NCI-H345 treated with DMSO at 0.1 percent for 48 hours (cell line): ENCODE results near the gene MKNK2.
"Not testable (repeated sequence)": the region's sequence is repeated elsewhere in the genome, so short reads cannot be mapped to it uniquely, and the experiment has no call there.

Experiments used
- DNase-seq: peaks from one replicate; lab custom pipeline; 2025; ENCODE audit not compliant: unreplicated experiment; lab: John Stamatoyannopoulos, UW

MKNK2 gene

DNA sequence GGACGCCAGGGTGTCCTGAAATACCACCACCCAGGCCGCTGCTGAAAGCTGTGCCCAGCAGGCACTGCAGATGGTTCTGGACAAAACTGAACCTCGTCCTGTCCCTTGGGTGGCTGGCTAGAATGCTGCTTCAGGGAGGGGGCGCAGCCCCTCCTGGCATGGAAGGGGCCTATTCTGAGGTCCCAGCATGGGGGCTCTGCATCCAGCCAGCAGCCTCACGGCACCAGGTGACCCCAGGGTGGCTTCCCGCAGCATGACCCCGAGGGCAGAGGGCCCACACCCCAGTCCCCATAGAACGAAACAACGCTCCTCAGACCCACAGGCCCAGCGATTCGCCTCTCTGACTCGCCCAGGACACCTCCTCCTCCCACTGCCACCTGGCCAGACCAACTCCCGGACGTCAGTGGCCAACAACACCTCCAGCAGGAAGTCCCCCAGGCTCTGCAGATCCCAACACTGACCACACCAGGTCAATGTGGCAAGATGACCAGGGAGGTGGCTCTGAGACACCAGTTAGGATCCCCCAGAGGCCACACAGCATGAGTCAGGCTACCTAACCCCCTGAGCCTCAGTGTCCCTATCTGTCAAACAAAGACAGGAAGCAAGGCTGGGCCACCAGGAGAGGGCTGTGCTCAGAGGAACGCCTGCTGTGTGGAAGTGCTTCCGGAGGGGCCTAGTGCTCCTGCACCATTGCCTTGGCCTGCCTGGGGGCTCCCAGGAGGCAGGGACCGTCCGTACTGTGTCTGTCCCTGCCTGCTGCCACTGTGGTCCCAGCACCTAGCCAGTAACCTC lies 6.1 kb downstream of the MKNK2 start:
- DNase-seq: no peak

DNA sequence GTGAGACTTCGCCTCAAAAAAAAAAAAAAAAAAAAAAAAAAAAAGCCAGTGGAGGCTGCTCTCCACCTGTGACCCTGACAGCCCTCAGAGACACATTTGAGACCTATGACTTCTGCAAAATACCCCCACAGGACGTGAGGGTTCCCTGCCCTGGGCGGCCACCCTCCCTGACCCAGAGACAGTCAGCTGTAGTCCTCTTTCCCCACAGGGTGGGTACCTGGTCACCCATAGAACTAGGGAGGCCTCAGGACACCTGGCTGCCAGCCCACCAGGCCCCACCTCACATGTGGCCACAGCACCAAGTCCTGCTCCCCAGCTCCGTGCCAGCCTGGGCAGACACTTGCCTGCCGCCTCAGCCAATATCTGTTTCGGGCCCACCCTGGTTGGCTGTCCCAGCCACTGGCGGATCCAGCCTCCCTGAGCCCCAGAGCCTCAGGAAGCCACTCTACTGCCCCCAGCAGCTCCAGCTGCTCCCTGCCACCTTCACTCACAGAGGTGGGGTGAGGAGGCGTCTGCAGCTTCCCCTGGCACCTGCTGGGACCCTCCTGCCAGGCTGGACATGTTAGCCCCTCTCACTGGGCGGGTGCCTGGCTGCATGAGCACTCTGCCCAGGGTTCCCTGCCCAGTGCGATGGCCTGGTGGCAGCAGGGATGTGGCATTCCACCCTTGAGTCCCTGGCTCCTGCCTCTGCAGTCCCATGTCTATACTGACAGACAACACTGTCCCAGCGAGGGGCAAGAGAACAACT lies 6.9 kb downstream of the MKNK2 start:
- no peak for DNase-seq

DNA sequence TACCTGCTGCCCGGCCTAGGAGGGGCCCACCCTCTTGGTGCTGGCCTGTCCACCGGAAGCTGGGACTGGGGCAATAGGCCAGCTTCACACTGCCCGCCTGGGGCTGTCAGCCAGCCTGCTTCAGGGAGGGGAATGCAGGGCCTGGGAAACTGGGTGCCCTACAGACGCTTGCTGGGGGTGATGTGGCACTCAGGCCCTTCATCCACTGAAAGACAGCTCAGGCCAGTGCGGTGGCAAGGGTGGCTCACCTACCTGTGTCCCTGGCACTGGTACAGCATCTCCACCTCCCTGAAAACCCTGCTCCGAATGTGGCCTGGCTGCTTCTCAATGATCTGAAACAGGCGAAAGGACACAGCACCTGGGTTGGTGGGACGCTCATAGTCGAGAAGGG lies 7.8 kb downstream of the MKNK2 start:
- DNase-seq: no peak

DNA sequence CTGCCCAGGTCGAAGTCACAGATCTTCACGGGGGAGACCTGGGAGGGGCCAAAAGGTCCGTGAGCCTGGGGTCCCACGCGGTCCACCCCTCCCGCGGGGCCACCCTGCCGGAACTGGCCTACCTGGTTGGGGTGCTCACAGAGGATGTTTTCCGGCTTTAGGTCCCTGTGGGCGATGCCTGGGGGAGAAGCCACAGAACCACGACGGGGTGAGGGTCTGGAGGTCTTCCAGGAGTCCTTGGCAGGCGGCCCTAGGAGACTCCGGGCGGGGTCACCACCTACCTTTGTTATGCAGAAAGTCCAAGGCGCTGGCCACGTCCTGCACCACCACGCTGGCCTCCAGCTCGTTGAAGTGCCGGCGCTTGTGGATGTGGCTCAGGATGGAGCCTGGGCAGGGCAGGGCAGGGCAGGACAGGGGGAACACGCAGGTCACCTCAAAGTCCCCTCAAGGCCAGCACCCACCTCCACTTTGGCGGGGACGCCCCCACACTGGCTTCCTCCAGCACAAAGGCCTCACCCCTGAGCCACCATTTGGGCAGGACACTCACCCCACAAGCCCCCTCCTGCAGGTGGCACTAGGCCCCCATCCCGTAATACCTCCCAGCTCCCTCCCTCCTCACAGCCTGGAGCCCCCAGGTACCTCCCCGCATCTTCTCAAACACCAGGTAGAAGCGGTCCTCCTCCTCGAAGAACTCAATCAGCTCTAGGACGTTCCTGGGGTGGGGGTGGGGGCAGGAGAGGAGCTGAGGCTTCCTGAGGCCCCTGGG lies 8.4 kb downstream of the MKNK2 start:
- no peak for DNase-seq

- DNase-seq: peak; percentile 89
Observed at GRCh38 chr19:2041683-2042484, 9.2 kb downstream of the MKNK2 start.

DNA sequence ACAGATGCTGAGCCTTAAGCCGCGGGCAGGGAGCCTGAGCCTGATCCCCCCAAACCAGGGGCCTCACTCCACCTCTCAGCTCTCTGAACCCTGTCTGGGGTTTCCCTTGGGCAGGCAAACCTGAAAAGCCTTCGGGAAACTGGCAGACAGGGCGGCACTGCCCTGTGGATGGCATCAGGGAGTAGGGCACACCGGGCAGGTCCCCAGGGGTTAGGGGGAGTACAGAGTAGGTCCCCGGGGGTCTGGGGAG lies 9.7 kb downstream of the MKNK2 start:
- DNase-seq: no peak

DNA sequence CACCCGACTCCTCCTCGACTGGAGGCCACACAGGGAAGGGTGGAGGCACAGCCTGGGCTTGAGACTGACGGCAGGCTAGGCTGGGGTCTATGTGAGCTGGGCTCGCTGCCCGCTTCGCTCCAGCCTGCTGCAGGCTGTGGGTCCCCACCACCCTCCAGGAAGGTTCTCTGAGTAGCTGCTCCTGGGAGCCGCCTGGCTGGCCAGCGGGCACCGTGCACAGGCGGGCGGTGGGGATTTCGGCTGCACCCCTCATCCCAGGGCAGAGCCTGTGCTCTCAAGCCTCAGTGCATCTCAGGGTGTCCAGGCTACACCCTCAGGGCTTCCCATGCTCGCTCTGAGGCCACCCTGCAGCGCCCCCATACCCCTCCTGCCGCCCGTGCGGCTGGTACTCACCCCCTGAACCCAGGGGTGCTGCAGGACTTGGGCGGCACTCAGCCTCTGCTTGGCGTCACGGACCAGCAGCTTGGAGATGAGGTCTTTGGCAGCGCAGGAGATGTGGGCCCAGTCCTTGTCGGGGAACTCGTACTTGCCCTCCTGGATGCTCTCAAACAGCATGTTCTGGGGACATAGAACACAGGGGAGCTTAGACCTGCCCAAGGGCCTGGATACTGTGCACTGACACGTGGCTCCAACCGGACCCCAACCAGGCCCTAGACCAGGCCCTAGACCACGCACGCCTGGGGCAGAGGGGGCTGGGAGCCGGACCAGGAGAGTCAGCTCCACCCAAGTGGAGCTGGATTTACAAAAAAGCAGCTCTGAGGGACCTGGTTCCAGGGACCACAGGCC lies 10.2 kb downstream of the MKNK2 start:
- no peak for DNase-seq

- DNase-seq: no peak
Observed at GRCh38 chr19:2039959-2040646, 10.9 kb downstream of the MKNK2 start.

GRCh38 chr19:2039089-2039958 lies 11.7 kb downstream of the MKNK2 start:
- DNase-seq: no peak

DNA sequence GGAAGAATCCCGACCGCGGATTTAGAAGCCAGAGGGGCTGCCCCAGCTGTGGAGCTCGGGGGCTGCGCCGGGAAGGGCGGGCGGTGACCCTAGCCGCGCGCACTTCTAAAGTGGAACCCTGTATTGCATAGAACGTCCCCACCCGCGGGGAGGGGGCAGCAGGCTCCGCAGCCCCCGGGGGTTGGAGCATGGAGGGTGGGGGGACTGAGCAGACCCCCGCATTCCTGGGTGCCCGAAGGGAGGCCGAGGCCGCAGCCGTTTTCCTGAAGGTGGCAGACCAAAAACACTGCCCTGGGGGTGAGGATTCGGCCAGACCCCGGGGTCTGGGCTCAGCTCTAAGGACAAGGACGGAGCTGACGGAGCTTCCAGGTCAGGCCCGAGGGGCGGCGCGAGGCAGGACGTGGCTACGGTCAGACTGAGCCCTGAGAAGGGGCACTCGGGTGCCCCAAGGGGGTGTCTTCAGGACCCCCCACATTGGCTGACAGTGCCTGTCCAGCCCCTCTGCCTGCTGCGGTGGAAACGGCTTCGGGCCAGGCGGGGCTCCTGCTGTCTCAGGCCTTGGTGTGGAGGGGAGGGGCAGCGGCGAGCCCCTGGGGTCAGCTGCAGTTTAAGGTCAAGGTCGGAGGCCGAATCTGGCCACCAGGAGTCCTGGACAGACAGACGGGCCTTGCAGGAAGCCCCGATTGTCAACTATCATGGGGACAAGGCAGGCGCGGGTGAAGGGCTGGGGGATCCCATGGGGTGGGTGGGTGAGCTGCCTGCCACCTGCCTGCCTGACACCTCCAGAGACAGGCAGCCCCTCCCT lies 12.6 kb downstream of the MKNK2 start:
- no peak for DNase-seq

DNA sequence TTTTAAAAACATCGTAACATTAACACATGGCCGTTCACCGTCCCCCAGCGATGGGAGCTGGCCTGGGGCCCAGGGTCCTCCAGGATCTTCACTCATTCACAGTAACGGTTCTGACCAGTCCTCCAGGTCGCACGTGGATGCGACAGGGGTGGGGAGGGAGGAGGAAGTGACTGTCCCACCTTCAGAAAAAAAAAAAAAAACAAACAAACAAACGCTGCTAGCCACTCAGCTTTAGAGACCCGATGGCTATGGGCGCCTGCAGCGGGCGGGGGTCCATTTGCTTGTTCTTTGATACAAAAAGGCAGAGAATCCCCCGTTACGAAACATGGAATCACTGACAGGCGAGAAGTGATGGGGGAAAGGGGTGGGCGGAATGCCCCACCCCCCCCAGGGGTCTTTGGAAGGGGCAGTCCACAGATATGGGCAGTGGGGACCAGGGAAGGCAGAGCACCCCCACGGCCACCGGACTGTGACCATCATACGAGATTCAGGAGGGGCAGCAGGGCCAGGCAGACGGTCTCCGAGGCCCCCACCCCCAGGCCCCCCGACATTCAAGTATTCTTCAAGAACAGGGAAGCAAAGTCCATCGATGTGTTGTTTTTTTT lies 13.3 kb downstream of the MKNK2 start:
- DNase-seq: no peak

DNA sequence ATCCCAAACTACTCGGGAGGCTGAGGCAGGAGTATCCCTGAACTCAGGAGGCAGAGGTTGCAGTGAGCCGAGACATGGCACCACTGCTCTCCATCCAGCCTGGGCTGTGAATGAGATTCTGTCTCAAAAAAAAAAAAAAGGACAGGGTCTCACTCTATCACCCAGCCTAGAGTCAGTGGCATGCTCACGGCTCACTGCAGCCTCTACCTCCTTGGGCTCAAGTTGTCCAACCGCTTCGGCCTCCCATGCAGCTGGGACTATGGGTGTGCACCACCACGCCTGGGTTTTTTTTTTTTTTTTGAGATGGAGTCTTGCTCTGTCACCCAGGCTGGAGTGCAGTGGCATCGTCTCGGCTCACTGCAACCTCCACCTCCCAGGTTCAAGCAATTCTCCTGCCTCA lies 14.6 kb downstream of the MKNK2 start:
- DNase-seq: no peak

GRCh38 chr19:2035590-2035991 lies 15.5 kb downstream of the MKNK2 start:
- DNase-seq: no peak

GRCh38 chr19:2034729-2035589 lies 16.1 kb downstream of the MKNK2 start:
- no peak for DNase-seq

- DNase-seq: not testable (repeated sequence)
Observed at GRCh38 chr19:2034253-2034652, 16.8 kb downstream of the MKNK2 start.

- DNase-seq: no peak
Observed at GRCh38 chr19:2033825-2034159, 17.3 kb downstream of the MKNK2 start.
